T-cell (primary cell): ENCODE data around the gene NECAB2. TPM values are rescaled to one million over a fixed set of nuclear protein-coding genes. Genes with fewer than 3 reads are reported as not detected.
"Not testable (repeated sequence)": the region's sequence is repeated elsewhere in the genome, so short reads cannot be mapped to it uniquely, and the experiment has no call there.

Source experiments
- ATAC-seq, 4 experiments: fragments of 200-7000 bp in 3 of 4; fragments of 150-1000 bp in 1 of 4; cut with Tn5 transposase; replicated peaks in 1 of 4; 1 replicate in 3 of 4; 2 replicates in 1 of 4; pipeline ENCODE4 v1.10.0; 2021; ENCODE audit warnings: moderate library complexity in 3 of 4, mild to moderate bottlenecking in 2 of 4, moderate number of reproducible peaks in 1 of 4
- CTCF ChIA-PET, 2 donors: fragments of 300-600 bp; sonication (Branson Sonifier 250); formaldehyde crosslinking; loops; one replicate each; lab custom pipeline; 2022; ENCODE audit warnings: antibody characterized with exemption in 2 of 2; lab: Charles Lee
- POLR2A ChIA-PET, 2 donors: fragments of 300-600 bp; sonication (Branson Sonifier 250); formaldehyde crosslinking; loops; one replicate each; lab custom pipeline; 2022; ENCODE audit warnings: antibody characterized with exemption in 2 of 2; lab: Charles Lee
- DNase-seq, 35 experiments: peaks; one replicate each; pipeline versions ENCODE4 v3.0.0 to v3.0.0-alpha.2; 2013 to 2023
- H3K27ac ChIP-seq: one replicate; pipeline ENCODE4 v1.5.1; 2013; ENCODE audit warnings: low read length
- H3K27me3 ChIP-seq, 2 experiments: replicated peaks in 1 of 2; 1 replicate in 1 of 2; 2 replicates in 1 of 2; pipeline versions ENCODE4 v1.6.1 to v1.7.0; 2013; ENCODE audit warnings: low read length in 1 of 2, mixed read lengths in 1 of 2; ENCODE audit not compliant: control insufficient read depth in 2 of 2, insufficient read depth in 2 of 2; ENCODE audit errors: extremely low read depth in 1 of 2
- H3K36me3 ChIP-seq, 2 donors: 1 replicate in 1 of 2; 2 replicates in 1 of 2; pipeline versions ENCODE4 v1.6.1 to v1.7.0; 2013; ENCODE audit warnings: low read length in 1 of 2; ENCODE audit not compliant: control insufficient read depth in 2 of 2, insufficient read depth in 1 of 2; ENCODE audit errors: extremely low read depth in 1 of 2
- H3K4me1 ChIP-seq, 2 experiments: 1 replicate in 1 of 2; 2 replicates in 1 of 2; pipeline versions ENCODE4 v1.6.1 to v1.7.0; 2013; ENCODE audit warnings: low read length in 2 of 2, mixed read lengths in 1 of 2; ENCODE audit not compliant: insufficient read depth in 2 of 2, control insufficient read depth in 1 of 2; ENCODE audit errors: extremely low read depth in 1 of 2
- H3K4me3 ChIP-seq, 2 donors: 1 replicate in 1 of 2; 2 replicates in 1 of 2; pipeline versions ENCODE4 v1.5.1 to v1.7.0; 2013; ENCODE audit warnings: mild to moderate bottlenecking in 2 of 2, low read length in 1 of 2, moderate library complexity in 1 of 2; ENCODE audit not compliant: control insufficient read depth in 1 of 2; ENCODE audit errors: extremely low read depth in 1 of 2
- H3K9me3 ChIP-seq: 2 replicates; pipeline ENCODE4 v1.7.0; 2013
- H3K27ac Mint-ChIP-seq, 2 donors: one replicate each; pipeline ENCODE4 v1.8.0; 2020 to 2021; ENCODE audit warnings: mild to moderate bottlenecking in 2 of 2, mixed read lengths in 2 of 2
- H3K27me3 Mint-ChIP-seq, 2 donors: one replicate each; pipeline ENCODE4 v1.8.0; 2021 to 2022; ENCODE audit warnings: mixed read lengths in 2 of 2
- H3K36me3 Mint-ChIP-seq: one replicate; pipeline ENCODE4 v1.8.0; 2021; ENCODE audit warnings: mixed read lengths
- H3K4me1 Mint-ChIP-seq, 3 donors: one replicate each; pipeline ENCODE4 v1.8.0; 2020 to 2022; ENCODE audit warnings: mixed read lengths in 3 of 3, mild to moderate bottlenecking in 1 of 3
- H3K4me3 Mint-ChIP-seq, 3 donors: one replicate each; pipeline ENCODE4 v1.8.0; 2020 to 2022; ENCODE audit warnings: mild to moderate bottlenecking in 3 of 3, mixed read lengths in 3 of 3, moderate library complexity in 3 of 3
- H3K9me3 Mint-ChIP-seq, 3 donors: one replicate each; pipeline ENCODE4 v1.8.0; 2020 to 2022; ENCODE audit warnings: mixed read lengths in 3 of 3
- WGBS: methylation state at CpG from one replicate; pipeline ENCODE4 v1.1.5; 2013; ENCODE audit warnings: missing lambda C conversion rate; ENCODE audit not compliant: insufficient coverage; 5-methylcytosine and 5-hydroxymethylcytosine counted together
- total RNA-seq, 35 experiments: library from RNA in 6 of 35; stranded (reverse) in 6 of 35; fragments of 120-200 nt in 1 of 35; gene quantifications; one replicate each; pipeline versions ENCODE4 v1.2.1 to v1.2.4 and lab custom pipeline; 2013 to 2026

Gene NECAB2
- total RNA-seq, 5 donors from 2014 or later (not counting 1 experiment from before 2014, with no cell fraction given), result not detected

DNA sequence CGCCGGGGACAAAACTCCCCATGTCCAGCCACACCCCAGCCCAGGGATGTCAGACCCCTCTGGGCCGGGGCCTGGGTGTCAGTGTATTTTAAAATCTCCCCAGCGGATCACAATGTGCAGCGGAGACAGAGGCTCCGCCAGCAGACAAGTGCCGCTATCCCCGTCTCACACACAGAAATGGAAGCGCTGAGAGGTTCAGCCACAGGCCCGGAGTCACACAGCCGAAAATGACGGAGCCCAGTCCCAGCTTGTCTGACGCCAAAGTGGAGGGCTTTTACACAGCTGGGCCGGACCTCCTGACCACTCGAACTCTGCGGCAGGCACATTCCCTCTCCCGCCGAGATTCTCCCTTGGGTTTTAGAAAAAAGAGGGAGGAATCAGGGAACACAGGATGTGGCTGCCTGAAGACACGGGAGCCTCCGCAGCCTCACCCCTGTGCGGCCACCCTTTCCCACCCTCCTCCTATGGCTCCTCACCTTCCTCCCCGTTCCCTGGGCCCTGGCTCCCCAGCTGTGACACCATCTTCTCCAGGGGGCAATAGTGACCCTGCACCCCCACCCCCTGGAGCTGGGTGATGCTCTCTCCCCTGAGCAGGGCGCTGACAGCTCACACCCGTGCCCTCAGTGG is 21.8 kb upstream of the NECAB2 start:
- DNase-seq, result no peak
- H3K36me3 ChIP-seq, result no peaks in the 10 kb centered on the region
- no peaks in the 10 kb centered on the region for H3K27me3 Mint-ChIP-seq

DNA sequence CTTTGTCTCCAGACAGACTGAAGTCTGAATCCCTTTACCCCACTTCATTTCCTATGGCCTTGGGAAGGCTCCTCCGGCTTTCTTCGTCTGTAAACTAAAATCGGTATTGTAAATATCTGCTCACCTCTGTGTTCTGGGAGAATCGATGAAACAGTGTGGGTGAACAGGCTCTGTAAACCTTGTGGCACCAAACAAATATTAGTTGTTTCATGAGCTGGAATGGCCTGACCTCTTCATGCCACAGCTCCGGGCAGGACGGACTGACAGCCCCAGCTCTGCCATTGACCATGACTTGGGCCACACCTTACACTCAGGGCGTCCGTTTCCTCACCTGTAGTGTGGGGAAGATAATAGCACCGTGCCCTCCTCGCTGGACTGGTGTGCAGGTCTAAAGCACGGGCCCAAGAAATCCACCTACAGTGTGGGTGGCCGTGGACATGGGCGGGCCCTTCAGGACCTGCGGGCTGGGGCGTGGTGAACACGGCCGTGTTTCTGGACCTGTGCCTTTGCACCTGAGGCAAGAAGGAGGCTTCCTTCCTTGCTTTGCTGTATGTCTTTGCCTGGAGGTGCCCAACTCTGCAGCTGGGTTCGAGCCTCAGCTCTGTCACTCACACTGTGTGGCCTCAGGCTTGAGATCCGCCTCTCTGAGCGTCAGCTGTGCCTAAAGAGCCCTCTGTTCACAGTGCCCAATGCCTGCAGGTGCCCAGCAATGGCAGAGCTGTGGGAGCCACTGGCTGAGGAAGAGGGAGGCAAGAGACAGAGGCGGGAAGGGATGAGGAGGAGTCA is 21.1 kb upstream of the NECAB2 start:
- Histone ChIP-seq H3K27ac (no peak overlapping the region), H3K27me3 (peaks cover 0 to 6% of the 10 kb centered on the region in 2 experiments), H3K4me1 (no peaks in the 10 kb centered on the region), H3K36me3 (no peaks in the 10 kb centered on the region), H3K9me3 (no peaks in the 10 kb centered on the region), H3K4me3 (no peak overlapping the region)
- peaks cover 0 to under 1% of the 10 kb centered on the region in 2 donors for H3K27me3 Mint-ChIP-seq
- ChIA-PET CTCF (no interaction called here), POLR2A (no interaction called here)
- WGBS, result 83% methylated on average over 15 of the region's 21 CpGs
- no peaks in the 10 kb centered on the region for H3K4me1 Mint-ChIP-seq
- no peaks in the 10 kb centered on the region for H3K9me3 Mint-ChIP-seq
- no peak for ATAC-seq
- H3K27ac Mint-ChIP-seq, result no peak overlapping the region
- DNase-seq, result no peak
- no peak overlapping the region for H3K4me3 Mint-ChIP-seq
- H3K36me3 Mint-ChIP-seq, result no peaks in the 10 kb centered on the region

More for the DNA sequence above, 21.8 kb upstream of the NECAB2 start:
- no peaks in the 10 kb centered on the region for H3K36me3 Mint-ChIP-seq
- no peak overlapping the region for H3K27ac ChIP-seq
- no peaks in the 10 kb centered on the region for H3K9me3 Mint-ChIP-seq
- ATAC-seq, result no peak
- H3K4me3 ChIP-seq, result no peak overlapping the region
- no peaks in the 10 kb centered on the region for H3K4me1 Mint-ChIP-seq
- H3K27ac Mint-ChIP-seq, result no peak overlapping the region
- no peak overlapping the region for H3K4me3 Mint-ChIP-seq
- peaks cover 0 to 6% of the 10 kb centered on the region in 2 experiments for H3K27me3 ChIP-seq
- CTCF ChIA-PET, result no interaction called here
- H3K4me1 ChIP-seq, result no peaks in the 10 kb centered on the region
- WGBS, result 82% methylated on average over 13 of the region's 24 CpGs
- POLR2A ChIA-PET, result no interaction called here
- H3K9me3 ChIP-seq, result no peaks in the 10 kb centered on the region

DNA sequence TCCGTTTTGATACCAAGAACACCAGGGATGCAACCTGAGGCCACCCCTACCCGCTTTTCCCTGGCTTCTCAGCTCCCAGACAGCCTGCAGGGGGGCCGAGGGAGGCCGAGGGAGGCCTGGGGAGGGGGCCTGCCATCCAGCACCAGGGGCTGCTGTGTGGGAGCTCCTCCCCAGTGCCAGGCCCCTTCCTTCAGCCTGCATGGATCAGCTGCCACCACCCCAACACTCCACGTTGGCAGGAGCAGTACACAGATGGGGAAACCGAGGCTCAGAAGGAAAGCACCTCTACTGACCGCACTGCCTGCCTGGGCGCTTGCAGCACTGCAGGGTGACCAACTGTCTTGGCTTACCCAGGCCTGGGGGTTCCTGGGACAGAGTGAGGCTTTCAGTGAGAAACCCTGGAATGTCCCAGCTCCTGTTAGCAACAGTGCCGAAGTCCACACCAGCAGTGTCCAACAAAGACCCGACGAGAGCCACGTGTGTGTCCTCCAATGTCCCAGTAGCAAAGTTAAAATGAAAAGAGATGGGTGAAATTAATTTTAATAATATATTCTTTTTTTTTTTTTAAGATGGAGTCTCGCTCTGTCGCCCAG is 20.3 kb upstream of the NECAB2 start:
- no peaks in the 10 kb centered on the region for H3K9me3 ChIP-seq
- peaks cover 0 to 11% of the 10 kb centered on the region in 2 experiments for H3K27me3 ChIP-seq
- H3K4me3 Mint-ChIP-seq, result no peak overlapping the region
- no peaks in the 10 kb centered on the region for H3K36me3 Mint-ChIP-seq
- DNase-seq (no peak), ATAC-seq (no peak)
- H3K4me1 Mint-ChIP-seq, result no peaks in the 10 kb centered on the region
- no peaks in the 10 kb centered on the region for H3K36me3 ChIP-seq
- no peaks in the 10 kb centered on the region for H3K9me3 Mint-ChIP-seq
- H3K27me3 Mint-ChIP-seq, result peaks cover 0 to 2% of the 10 kb centered on the region in 2 donors
- H3K27ac ChIP-seq, result no peak overlapping the region
- ChIA-PET POLR2A (no interaction called here), CTCF (no interaction called here)
- H3K4me1 ChIP-seq, result peaks cover 0 to 2% of the 10 kb centered on the region in 2 experiments
- WGBS, result 77% methylated on average over 7 of the region's 14 CpGs
- H3K4me3 ChIP-seq, result no peak overlapping the region
- H3K27ac Mint-ChIP-seq, result no peak overlapping the region

DNA sequence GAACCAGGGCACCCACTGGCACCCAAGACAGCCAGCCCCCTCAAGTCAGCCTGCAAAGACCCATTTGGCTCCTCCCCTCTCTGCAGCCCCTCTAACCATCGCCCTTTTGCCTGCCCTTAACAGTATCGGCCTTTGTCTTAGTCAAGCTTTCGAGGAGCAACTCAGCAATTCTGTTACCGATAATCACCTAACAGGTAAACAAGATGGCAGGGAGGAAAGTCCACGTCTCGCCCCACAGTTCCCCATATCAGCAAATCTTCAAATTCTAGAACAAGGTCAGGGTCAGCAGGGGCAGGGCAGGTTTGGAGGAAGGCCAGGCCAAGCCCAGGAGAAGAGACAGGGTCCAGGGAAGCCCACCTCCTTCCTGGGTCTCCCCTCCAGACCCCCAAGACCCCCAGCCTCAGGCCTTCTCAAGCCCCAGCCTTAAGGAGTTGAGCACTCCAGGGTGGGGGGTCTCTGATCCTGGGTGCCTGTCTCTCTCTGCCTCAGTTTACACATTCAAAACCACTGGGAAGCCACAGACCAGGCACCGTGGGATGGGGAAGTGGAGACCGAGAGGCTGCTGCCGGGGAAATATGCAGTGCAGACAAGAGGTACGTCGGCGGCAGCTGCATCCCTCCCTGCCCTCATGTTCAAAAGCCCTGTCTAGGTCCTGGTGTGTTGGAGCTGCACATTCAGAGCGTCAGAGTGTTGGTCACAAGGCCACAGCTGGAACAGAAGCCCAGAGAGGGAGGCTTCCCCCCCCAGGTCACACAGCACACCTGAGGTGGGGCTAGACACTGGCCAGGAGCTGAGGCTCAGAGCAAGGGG is 18.9 kb upstream of the NECAB2 start:
- CTCF ChIA-PET, result no interaction called here
- no peak for ATAC-seq
- WGBS, result 100% methylated on average over 4 of the region's 13 CpGs

DNA sequence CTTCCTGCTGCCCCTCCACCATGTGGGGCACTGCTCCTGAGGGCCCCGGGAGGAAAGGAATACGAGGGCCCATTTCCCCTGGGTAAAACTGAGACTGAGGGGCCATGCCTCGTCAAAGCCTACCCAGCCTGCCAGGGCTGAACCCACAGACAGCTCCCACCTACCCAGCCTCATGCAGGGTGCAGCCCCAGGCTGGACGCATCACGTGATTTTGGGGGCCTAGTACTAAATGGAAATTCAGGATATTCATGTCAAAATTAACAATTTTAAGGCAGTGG is 18.4 kb upstream of the NECAB2 start:
- no peak overlapping the region for H3K4me3 Mint-ChIP-seq
- H3K27me3 Mint-ChIP-seq, result peaks cover 5 to 13% of the 10 kb centered on the region in 2 donors
- DNase-seq (no peak), ATAC-seq (no peak)
- WGBS, result no CpG with 5 or more reads among the region's 5 CpGs
- Histone ChIP-seq H3K4me3 (no peak overlapping the region), H3K4me1 (peaks cover 0 to 14% of the 10 kb centered on the region in 2 experiments), H3K36me3 (no peaks in the 10 kb centered on the region), H3K27me3 (peaks cover 2 to 24% of the 10 kb centered on the region in 2 experiments), H3K27ac (no peak overlapping the region), H3K9me3 (no peaks in the 10 kb centered on the region)
- no peak overlapping the region for H3K27ac Mint-ChIP-seq
- no peaks in the 10 kb centered on the region for H3K36me3 Mint-ChIP-seq
- CTCF ChIA-PET, result no interaction called here
- POLR2A ChIA-PET, result no interaction called here
- peaks cover 4 to 9% (median 8%) of the 10 kb centered on the region in 3 donors for H3K4me1 Mint-ChIP-seq
- no peaks in the 10 kb centered on the region for H3K9me3 Mint-ChIP-seq

More for the DNA sequence above, 18.9 kb upstream of the NECAB2 start:
- peaks cover 0 to 8% of the 10 kb centered on the region in 2 donors for H3K27me3 Mint-ChIP-seq
- no peak overlapping the region for H3K27ac Mint-ChIP-seq
- no peaks in the 10 kb centered on the region for H3K36me3 Mint-ChIP-seq
- H3K36me3 ChIP-seq, result no peaks in the 10 kb centered on the region
- H3K4me1 ChIP-seq, result peaks cover 0 to 14% of the 10 kb centered on the region in 2 experiments
- DNase-seq, result no peak
- no peak overlapping the region for H3K27ac ChIP-seq
- POLR2A ChIA-PET, result no interaction called here
- H3K4me3 ChIP-seq, result no peak overlapping the region
- H3K9me3 Mint-ChIP-seq, result no peaks in the 10 kb centered on the region
- peaks cover 2 to 19% of the 10 kb centered on the region in 2 experiments for H3K27me3 ChIP-seq
- H3K4me3 Mint-ChIP-seq, result no peak overlapping the region
- H3K9me3 ChIP-seq, result no peaks in the 10 kb centered on the region
- peaks cover 3 to 5% (median 3%) of the 10 kb centered on the region in 3 donors for H3K4me1 Mint-ChIP-seq

DNA sequence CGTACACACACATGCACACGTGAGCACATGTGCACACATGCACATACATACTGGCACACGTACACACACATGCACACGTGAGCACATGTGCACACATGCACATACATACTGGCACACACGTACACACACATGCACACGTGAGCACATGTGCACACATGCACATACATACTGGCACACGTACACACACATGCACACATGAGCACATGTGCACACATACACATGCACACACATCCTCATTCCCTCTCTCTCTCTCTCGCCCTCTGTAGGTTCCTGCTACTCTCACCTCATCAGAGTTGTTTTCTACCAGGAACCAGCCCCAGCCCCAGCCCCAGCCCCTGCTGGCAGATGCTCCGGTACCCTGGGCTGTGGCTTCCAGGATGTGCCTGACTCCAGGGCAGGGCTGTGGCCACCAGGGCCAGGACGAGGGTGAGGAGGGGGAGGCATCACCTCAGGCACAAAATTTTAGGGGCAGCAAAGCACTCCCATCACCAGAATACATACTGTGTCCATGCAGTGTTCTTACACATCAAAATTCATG is 17.1 kb upstream of the NECAB2 start:
- 100% methylated on average over 2 of the region's 10 CpGs for WGBS
- CTCF ChIA-PET, result not testable (repeated sequence)

More for the DNA sequence above, 17.1 kb upstream of the NECAB2 start:
- H3K27ac ChIP-seq, POLR2A ChIA-PET, ATAC-seq, H3K9me3 ChIP-seq, H3K4me1 Mint-ChIP-seq, H3K9me3 Mint-ChIP-seq, H3K36me3 ChIP-seq, DNase-seq, H3K27ac Mint-ChIP-seq, H3K4me3 ChIP-seq, H3K4me3 Mint-ChIP-seq, H3K36me3 Mint-ChIP-seq: not testable (repeated sequence)
- H3K27me3 Mint-ChIP-seq, result peaks cover 8 to 23% of the 10 kb centered on the region in 2 donors
- Histone ChIP-seq H3K4me1 (peaks cover 0 to 14% of the 10 kb centered on the region in 2 experiments), H3K27me3 (peaks cover 2 to 37% of the 10 kb centered on the region in 2 experiments)
